SK-N-MC (cell line): Measurements from ENCODE around the gene LRRC8B.

Source experiments
- DNase-seq: peaks from one replicate; pipeline ENCODE4 v3.0.0-alpha.2; 2011; ENCODE audit warnings: low read depth, low spot score
- H3K27ac ChIP-seq: fragments of 200-600 bp; sonication (generic); 2 replicates; pipeline ENCODE4 v1.5.1; 2016; ENCODE audit warnings: mixed run types
- H3K36me3 ChIP-seq: fragments of 200-600 bp; sonication (generic); 2 replicates; pipeline ENCODE4 v1.6.1; 2017; ENCODE audit warnings: antibody characterized with exemption, low read length, mixed read lengths; ENCODE audit not compliant: insufficient read depth
- H3K4me3 ChIP-seq: fragments of 200-600 bp; sonication (generic); 2 replicates; pipeline ENCODE4 v1.5.1; 2016
- H3K9ac ChIP-seq: fragments of 200-600 bp; sonication (generic); 2 replicates; pipeline ENCODE4 v1.8.0; 2017; ENCODE audit warnings: mixed run types, mixed read lengths; ENCODE audit not compliant: insufficient read length
- H3K9me3 ChIP-seq: fragments of 200-600 bp; sonication (generic); 2 replicates; pipeline ENCODE4 v1.6.1; 2017; ENCODE audit warnings: low read depth, mild to moderate bottlenecking, antibody characterized with exemption, low read length, moderate library complexity, mixed read lengths
- EZH2 ChIP-seq: fragments of 200-600 bp; sonication (generic); IDR thresholded peaks from one replicate; pipeline ENCODE4 v1.6.1; 2017; ENCODE audit warnings: antibody characterized with exemption
- FOXP2 ChIP-seq: optimal IDR thresholded peaks from 2 replicates; pipeline ENCODE3; 2011; ENCODE audit warnings: mild to moderate bottlenecking, moderate library complexity; ENCODE audit not compliant: insufficient read depth; ENCODE audit errors: extremely low read length, control extremely low read depth
- POLR2AphosphoS5 ChIP-seq: IDR thresholded peaks from 2 replicates; pipeline ENCODE4 v1.6.1; 2012; ENCODE audit warnings: mild to moderate bottlenecking, low read depth, low read length, borderline replicate concordance

LRRC8B gene

DNA sequence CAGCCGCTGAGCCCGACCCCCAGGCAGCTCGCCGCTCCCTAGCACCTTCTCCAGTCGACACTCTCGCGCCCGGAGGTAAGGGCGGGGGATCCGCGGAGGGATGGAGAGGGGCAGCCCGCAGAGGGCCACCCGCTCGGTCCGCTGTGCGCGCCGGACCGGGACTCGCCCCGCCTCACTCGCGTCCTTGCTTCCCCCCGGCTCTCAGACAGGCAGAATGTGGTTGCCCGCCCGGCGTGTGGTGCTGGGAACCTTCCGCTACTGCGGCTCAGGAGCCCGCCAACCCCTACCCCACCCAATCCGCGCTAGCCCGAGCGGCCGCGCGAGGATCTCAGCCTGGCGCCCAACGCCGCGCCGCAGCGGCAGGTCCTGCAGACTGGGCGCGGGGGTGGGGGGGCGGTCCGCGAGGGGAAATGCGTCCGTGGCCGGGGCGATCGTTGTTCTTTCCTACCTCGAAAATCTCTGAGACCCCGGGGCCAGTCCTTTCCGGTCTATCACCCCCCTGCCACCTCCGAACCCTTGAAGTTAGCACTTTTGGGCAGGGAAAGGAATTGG, 108.7 kb downstream of the LRRC8B start:
- H3K27ac ChIP-seq, result no peak overlapping the region
- TF ChIP-seq EZH2 (no peak), POLR2AphosphoS5 (no peak), FOXP2 (no peak)
- DNase-seq, result no peak
- H3K9ac ChIP-seq, result peak overlapping the region; percentile 76
- H3K9me3 ChIP-seq, result no peaks in the 10 kb centered on the region
- peak overlapping the region; percentile 96 for H3K4me3 ChIP-seq
- no peaks in the 10 kb centered on the region for H3K36me3 ChIP-seq

DNA sequence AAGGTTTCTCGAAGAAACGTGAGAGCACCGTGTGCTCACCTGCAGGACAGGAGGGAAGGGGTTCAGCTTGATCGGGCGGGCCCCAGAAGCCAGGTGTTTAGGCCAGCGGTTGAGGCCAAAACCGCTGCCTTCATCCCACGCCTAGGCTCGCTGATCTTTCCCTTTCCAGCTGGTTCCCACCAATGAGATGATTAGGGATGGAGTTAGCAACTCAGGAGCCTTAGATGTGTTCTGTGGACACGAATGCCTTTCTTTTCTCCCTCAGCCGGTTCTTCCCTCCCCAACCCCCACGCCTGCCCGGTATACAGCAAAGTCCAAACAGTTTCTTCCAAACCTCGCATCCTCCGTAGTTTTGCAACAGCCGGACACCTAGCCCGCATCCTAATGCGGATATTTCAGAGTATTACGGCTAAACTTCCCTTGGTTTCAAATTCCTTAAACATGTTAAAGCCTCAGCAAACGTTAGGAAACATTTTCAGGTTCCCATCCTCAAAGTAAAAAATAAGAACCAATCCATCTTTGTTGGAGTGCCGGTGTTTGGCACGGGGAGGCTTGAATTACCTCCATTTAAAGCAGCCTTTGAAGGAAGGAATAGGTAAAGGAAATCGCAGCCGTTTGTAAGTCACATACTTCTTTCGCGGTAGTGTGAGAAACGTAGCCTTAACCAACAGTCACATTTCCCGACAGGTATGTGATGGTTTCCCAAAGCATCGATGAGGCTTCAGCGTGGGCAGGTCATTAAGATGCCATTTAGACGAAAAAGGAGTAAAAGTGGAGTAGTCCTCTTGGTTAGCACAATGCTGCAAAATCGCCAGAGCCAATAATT, 109.4 kb downstream of the LRRC8B start:
- H3K9ac ChIP-seq, result peak overlapping the region; percentile 76
- H3K9me3 ChIP-seq, result no peaks in the 10 kb centered on the region
- TF ChIP-seq EZH2, result no peak
- TF ChIP-seq FOXP2, result no peak
- TF ChIP-seq POLR2AphosphoS5, result no peak
- no peaks in the 10 kb centered on the region for H3K36me3 ChIP-seq
- peak overlapping the region; percentile 96 for H3K4me3 ChIP-seq
- no peak for DNase-seq
- H3K27ac ChIP-seq, result no peak overlapping the region

DNA sequence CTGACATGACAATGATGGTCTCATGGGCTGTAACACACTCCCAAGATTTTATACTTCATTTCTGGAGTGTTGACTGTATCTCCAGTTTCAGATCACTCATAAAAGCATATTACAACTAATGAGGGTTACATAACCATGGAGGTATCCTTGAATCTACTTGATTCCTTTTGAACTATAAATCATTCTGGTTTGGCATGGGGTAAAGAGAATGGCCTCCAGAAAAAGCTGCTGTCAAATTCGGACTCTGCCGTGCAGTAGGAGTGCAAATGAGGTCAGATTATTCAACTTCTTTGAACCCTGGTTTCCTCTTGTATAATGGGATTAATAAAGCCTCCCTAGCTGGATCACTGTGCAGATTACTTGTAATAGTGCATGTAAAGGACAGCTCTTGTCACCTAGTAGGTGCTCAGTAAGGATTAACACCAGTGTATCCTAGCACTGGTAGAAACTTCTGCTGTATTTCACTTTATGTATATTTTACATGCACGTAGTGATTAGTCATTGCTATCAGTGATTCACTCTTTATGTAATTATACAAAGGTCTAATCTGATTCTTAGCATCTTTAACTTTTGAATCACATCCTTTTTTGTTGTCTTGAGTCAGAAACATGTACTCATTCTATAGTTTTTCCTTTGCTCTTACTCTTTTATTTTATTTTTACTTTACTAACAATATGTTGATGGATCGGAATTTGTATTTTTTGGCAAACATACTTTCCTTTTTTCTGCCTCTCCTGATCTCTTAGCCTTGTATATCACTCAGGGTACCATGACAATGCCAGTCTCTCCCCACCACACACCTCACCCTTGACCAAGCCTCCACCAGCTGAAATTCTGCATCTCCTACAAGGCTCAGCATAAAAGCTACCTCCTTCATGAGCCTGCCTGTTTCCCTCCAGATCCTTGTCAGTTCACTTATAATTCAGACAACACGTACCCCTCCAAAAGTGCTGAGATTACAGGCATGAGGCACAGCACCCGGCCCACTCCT, 111.5 kb downstream of the LRRC8B start:
- DNase-seq, result no peak
- no peak overlapping the region for H3K9ac ChIP-seq
- TF ChIP-seq EZH2, result no peak
- no peak for TF ChIP-seq POLR2AphosphoS5
- TF ChIP-seq FOXP2, result no peak
- no peaks in the 10 kb centered on the region for H3K9me3 ChIP-seq
- H3K4me3 ChIP-seq, result no peak overlapping the region
- H3K36me3 ChIP-seq, result no peaks in the 10 kb centered on the region
- H3K27ac ChIP-seq, result no peak overlapping the region

GRCh38 chr1:89637496-89637895, 112.9 kb downstream of the LRRC8B start:
- no peaks in the 10 kb centered on the region for H3K9me3 ChIP-seq
- no peak overlapping the region for H3K4me3 ChIP-seq
- no peak for TF ChIP-seq FOXP2
- no peak for TF ChIP-seq EZH2
- H3K9ac ChIP-seq, result no peak overlapping the region
- no peak overlapping the region for H3K27ac ChIP-seq
- H3K36me3 ChIP-seq, result no peaks in the 10 kb centered on the region
- no peak for DNase-seq

GRCh38 chr1:89640440-89640839, 115.8 kb downstream of the LRRC8B start:
- Histone ChIP-seq H3K27ac (no peak overlapping the region), H3K9me3 (no peaks in the 10 kb centered on the region), H3K36me3 (no peaks in the 10 kb centered on the region), H3K4me3 (no peak overlapping the region), H3K9ac (no peak overlapping the region)
- DNase-seq, result no peak
- TF ChIP-seq FOXP2 (no peak), EZH2 (no peak), POLR2AphosphoS5 (no peak)

DNA sequence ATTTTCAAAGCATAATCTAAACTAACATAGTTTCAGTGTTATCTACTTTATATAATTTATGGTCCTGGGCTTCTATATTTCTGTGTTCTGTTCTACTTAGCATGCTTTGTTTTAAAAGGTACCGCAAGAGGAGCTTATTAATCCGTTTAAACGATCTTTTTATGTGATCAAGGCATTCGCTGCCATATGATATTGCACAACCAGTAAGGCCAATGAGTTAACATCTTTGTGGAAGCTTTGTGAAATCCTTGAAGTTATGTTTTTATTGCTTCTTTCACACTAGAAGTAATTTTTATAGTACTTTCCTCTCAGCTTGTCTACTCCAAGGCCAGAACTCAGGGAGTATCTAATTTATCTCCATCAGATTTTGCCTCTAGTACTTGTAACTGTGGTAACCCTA, 117.2 kb downstream of the LRRC8B start:
- no peak overlapping the region for H3K4me3 ChIP-seq
- H3K36me3 ChIP-seq, result no peaks in the 10 kb centered on the region
- no peak for DNase-seq

GRCh38 chr1:89643577-89643976, 118.9 kb downstream of the LRRC8B start:
- no peak for DNase-seq
- no peaks in the 10 kb centered on the region for H3K9me3 ChIP-seq

More for the DNA sequence above, 117.2 kb downstream of the LRRC8B start:
- Histone ChIP-seq H3K27ac (no peak overlapping the region), H3K9ac (no peak overlapping the region), H3K9me3 (no peaks in the 10 kb centered on the region)
- TF ChIP-seq FOXP2, result no peak
- TF ChIP-seq EZH2, result no peak

DNA sequence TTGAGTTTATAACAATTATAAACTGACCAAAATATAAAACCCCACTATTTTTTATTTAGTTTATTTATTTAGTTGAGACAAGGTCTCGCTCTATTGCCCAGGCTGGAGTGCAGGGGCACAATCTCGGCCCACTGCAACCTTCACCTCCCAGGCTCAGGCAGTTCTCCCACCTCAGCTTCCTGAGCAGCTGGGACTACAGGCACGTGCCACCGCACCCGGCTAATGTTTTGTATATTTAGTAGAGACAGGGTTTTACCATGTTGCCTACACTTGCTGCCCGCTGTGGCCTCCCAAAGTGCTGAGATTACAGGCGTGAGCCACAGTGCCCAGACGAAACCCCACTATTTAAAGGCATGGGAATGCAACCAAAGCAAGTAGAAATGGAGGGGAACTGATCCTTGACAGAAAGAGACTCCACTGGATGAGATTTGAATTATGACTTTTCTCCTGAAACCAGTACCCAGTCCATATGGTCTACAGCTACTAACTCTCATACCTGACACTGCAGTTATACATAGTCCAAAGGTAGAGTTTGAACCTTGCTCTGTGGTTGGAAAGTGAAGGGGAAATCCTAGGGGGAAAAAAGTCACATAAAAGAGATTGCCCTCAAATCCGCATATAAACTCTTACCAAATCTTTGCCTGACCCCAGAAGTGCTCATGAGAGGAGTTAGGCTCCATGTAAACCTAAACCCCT, 119.6 kb downstream of the LRRC8B start:
- Histone ChIP-seq H3K9me3 (no peaks in the 10 kb centered on the region), H3K9ac (no peak overlapping the region), H3K27ac (no peak overlapping the region), H3K36me3 (no peaks in the 10 kb centered on the region), H3K4me3 (no peak overlapping the region)
- no peak for DNase-seq
- no peak for TF ChIP-seq FOXP2
- TF ChIP-seq POLR2AphosphoS5, result no peak
- TF ChIP-seq EZH2, result no peak

More at GRCh38 chr1:89643577-89643976, 118.9 kb downstream of the LRRC8B start:
- TF ChIP-seq FOXP2 (no peak), POLR2AphosphoS5 (no peak), EZH2 (no peak)
- H3K36me3 ChIP-seq, result no peaks in the 10 kb centered on the region
- no peak overlapping the region for H3K4me3 ChIP-seq
- no peak overlapping the region for H3K27ac ChIP-seq
- H3K9ac ChIP-seq, result no peak overlapping the region
